ENCODE measurements around the gene DCTPP1.

GRCh38 chr16:30375864-30376263, 54.0 kb downstream of the DCTPP1 start:
- TF ChIP-seq EP300 (IDR thresholded peaks at IDR 0.05) (no peak), CTCF (IDR thresholded peaks at IDR 0.05) (no peak), SMC3 (IDR thresholded peaks at IDR 0.05) (no peak), CBX8 (IDR thresholded peaks at IDR 0.05) (no peak), CEBPB (IDR thresholded peaks at IDR 0.05) (no peak), ZFP36 (IDR thresholded peaks at IDR 0.05; ENCODE audit: borderline replicate concordance, partially characterized antibody) (no peak)

Measured in A549 (cell line).